Astrocyte of the hippocampus (primary cell): ENCODE measurements around the gene GALNT2.

Experiments
- DNase-seq: peaks from one replicate; pipeline ENCODE4 v3.0.0; 2011; ENCODE audit warnings: low read depth, low spot score

GALNT2 gene

DNA sequence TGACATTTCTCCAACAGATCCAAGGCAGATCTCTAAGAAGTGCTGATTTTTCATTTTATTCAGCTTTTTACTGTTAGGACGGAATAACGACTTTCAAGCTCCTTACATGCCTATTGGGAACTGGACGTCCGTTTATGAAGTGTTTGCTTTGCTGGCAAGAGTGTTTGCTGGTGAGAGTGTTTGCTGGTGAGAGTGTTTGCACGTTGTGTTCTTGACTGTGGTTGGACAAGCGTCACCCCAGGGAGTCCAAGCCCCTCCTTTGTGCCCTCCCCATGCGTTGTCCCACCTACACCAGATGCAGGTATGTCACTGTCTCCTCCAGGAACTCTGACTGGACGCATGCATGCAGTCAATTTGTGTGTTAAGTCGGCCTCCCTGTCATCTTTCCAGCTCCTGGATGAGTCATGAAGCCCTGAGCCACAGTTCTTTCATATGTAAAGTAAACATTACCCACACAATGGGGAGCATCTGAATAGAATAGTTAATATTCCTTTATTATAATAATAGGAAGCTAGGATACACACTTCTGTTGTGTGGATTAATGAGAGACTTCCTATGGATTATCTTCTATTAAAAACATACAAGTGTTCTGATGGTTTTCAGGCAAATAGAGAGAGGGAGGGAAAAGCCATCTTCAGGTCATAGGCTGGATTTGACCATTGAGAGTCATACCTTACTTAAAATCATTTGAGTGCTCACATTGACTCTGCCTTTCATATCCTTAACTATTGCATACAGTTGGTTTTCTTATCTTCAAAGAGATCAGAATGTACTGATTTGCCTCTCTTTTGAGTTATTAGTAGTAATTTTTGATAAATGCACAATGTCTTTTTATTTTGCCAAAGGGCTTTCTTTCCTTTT, 119.2 kb downstream of the GALNT2 start:
- DNase-seq: peak; percentile 88

DNA sequence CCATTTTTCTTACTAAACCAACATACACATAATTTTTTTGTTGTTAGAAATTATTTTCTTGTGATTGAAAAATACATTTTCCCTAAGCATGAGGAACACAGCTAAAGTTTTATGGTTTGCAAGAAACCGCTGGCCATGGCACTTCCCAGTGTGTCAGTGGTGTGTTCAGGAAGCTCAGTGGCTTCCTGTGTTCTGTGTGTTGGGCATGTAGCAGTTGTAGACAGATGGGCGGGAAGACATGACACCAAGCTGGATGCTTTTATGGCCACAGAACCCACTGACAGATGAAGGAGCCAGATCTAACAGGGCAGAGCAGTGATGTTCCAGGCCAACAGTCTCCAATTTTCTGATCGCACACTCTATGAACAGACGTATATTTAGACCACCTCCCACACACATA, 119.8 kb downstream of the GALNT2 start:
- no peak for DNase-seq

DNA sequence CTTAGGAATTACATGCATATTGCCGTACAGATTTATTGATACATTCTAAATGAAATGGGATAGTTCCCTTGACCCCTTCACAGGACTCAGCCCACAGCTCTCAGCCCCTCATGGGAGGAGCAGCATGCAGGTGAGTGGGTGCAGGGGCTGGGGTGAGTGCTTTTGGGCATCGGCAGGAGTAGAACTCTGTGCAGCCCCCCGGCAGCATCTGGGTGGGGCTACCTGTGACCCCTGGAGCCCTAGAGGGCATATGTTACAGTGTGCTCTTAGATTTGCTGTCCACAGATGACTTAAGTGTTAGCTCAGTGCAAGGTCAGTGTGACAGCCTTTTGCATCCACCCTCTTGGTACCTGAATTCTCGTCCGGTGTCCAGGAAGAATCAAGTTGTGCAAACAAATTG, 120.3 kb downstream of the GALNT2 start:
- DNase-seq: no peak

DNA sequence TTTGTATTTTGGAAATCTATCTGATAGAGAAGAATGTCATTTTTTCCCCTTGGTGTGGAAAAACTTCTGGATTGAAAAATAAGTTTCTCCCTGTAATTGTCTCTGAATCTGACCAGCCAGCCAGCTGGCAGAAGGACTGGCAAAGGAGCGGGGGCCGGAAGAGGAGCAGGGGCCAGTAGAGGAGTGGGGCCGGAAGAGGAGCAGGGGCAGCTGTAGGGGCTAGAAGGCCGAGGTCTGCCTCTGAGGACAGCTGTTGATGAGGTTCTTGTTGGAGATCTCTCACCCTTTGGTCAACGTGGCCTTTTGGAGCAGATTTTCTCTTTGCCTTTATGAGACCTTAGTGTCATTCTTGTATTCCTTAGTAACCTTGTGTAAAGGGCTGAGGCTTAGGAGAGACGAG, 121.8 kb downstream of the GALNT2 start:
- DNase-seq: no peak

- DNase-seq: no peak
These were observed 122.3 kb downstream of the GALNT2 start for GRCh38 chr1:230189341-230189740.

DNA sequence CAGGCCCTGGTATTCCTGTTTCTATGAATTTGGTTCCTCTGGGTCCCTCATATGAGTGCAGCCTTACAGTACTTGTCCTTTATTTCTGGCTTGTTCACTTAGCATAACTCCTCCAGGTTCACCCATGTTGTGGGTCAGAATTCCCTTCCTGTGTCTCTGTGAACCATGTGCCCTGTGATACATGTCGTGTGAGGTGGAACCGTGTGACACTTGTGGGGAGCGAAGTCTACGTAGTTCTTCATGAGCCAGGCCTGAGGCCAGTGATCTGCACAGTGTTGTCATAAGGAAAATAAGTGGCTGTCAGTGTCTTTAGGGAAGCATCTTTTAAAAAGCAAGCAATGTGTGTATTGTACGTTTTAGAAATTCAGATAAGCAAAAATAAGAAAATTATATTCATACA, 122.8 kb downstream of the GALNT2 start:
- DNase-seq: no peak

DNA sequence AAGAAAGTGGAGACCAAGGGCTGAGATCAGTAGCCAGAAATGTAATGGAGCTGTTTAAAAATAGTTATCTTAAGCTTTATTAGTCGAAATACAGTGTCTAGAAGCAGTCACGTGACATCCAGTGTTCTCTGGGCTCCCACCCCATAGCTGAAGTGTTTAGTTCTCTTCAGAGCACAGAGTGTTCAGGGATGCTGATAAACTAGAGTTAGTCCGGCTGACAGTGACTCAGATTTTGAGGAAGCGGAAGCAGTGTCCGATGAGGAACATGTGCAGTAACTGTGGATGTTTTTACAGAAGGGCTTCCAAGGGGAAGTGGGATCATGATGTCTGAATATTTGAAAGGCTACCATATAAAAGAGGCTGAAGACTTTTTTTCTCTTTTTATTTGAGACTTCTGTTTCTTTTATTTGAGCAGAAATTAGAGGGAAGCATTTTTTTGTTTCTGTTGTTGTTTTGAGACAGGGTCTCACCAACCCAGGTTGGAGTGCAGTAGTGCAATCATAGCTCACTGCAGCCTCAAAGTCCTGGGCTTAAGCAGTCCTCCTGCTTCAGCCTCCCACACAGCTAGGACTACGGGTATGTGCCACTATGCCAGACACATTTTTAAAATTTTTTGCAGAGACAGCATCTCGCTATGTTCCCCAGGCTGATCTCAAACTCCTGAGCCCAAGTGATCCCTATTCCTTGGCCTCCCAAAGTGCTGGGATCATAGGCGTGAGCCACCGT, 124.2 kb downstream of the GALNT2 start:
- peak; percentile 32 for DNase-seq

DNA sequence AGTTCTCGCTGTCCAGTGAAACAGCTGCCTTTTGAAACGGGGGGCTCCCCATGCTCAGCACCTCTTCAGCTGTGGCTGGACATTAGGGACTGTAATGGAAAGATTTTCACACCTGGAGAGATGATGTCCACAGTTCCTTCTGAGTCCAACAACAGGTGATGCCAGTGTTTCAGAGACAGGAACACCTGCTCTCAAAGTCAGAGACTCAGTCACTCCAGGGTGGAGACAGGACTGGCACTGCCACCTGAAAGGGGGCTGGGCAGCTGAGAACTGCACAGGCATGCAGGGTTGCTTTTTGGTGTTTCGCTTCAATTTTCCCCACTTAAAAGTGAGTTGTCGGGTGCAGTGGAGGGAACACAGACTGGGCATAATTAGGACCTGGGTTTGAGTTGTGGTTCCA, 124.8 kb downstream of the GALNT2 start:
- DNase-seq: no peak

DNA sequence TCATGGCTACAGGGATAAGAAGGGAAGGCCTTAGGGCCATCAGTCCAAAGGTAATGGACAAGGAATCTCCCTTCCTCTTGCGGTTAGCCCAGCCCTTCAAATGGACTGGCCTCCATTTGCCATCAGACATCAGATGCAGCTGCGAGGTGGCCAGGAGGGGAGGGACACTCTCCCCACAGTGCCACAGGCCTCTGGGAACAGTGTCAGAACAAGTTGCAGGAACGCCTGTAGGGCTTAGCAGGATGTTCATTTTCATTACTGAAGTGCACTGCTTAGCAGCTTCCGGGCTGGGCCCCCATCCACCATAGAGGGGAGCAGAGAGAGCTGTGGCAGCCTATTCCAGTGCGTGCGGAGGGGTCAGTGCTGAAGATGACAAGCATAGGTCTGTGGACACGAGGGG, 127.5 kb downstream of the GALNT2 start:
- no peak for DNase-seq

GRCh38 chr1:230195199-230195598, 128.2 kb downstream of the GALNT2 start:
- DNase-seq: no peak

GRCh38 chr1:230196077-230196476, 129.0 kb downstream of the GALNT2 start:
- no peak for DNase-seq

GRCh38 chr1:230197644-230198567, 130.9 kb downstream of the GALNT2 start:
- DNase-seq: no peak

DNA sequence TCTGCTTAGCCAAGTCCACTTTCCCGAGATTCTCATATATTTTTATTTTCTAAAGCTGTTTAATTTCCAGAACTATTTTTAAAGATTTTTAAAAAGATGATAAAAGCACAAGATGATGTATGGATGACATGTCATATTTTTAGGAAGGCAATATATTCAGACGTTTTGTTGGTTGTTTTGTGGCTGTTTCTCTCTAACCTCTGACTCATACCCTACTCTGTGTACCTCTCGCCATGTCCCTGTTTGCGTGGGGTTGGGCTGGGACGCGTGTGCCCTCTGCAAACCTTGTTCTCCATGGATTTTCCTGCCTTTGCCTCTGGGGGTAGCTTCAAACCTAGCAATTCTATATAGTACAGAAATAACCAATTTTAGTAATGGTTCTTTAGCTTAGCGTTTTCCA, 132.0 kb downstream of the GALNT2 start:
- no peak for DNase-seq

GRCh38 chr1:230199554-230199953, 132.5 kb downstream of the GALNT2 start:
- DNase-seq: no peak

DNA sequence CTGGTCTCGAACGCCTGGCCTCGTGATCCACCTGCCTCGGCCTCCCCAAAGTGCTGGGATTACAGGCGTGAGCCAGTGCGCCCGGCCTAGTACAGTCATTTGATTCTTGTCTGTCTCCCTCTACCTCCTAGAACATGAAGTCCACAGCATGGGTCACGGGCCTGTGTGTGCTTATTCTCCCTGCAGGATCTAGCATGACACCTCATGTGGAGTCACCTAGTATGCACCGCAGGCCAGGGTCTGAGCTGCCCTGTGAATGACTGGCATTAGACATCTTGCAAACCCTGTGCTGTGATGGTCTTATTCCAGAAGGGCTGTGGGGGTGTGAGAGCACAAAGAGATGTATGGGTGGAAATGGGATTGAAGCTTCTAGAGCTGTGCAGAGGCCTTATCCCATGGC, 133.2 kb downstream of the GALNT2 start:
- DNase-seq: no peak

GRCh38 chr1:230201445-230201844, 134.4 kb downstream of the GALNT2 start:
- no peak for DNase-seq

GRCh38 chr1:230204842-230205241, 137.8 kb downstream of the GALNT2 start:
- no peak for DNase-seq

GRCh38 chr1:230205719-230206198, 138.7 kb downstream of the GALNT2 start:
- DNase-seq: peak; percentile 52

DNA sequence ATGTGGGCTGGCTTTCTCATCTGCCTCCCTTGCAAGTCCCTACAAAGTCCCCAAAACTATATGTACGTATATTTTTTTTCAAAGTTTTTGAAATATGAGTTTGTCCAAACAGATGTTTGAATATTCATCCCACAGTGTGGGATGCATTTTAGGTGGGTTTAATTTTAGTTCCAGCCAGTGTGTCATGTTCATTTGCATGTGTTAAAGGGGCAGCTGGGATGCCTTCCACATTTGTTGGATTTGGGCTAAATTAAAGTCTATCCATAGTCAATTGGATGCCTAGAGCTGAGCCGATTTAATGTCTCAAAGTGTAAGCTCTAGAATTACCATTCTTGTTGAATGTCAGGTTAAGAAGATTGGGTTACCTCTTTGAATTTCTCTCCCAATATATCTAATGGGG, 139.2 kb downstream of the GALNT2 start:
- DNase-seq: no peak

- DNase-seq: no peak
These were observed 139.9 kb downstream of the GALNT2 start for GRCh38 chr1:230206976-230207375.

GRCh38 chr1:230207598-230207997, 140.6 kb downstream of the GALNT2 start:
- no peak for DNase-seq
